ENCODE data around the gene ABAT. TPM values are rescaled to one million over a fixed set of nuclear protein-coding genes. Genes with fewer than 3 reads are reported as not detected.
A peak's percentile ranks its signal among the peaks of the same experiment; 100 is the strongest.

ABAT gene
- total and polyA plus RNA-seq, 10 of the 15 experiments (the other 5 are each of a cell fraction or from before 2014, with no cell fraction given), result 1.0 to 10.6 (median 1.9) TPM

GRCh38 chr16:8822403-8822802 is 148.0 kb downstream of the ABAT start:
- H3K27ac ChIP-seq (ENCODE audit: control insufficient read depth, insufficient read depth), result no peak overlapping the region
- in situ Hi-C loops (cut with MboI) (no loop called here), intact Hi-C loops (cut with micrococcal nuclease; ENCODE audit: unreplicated experiment) (no loop called here)
- ATAC-seq (no peak), DNase-seq (ENCODE audit: low read depth, low spot score) (no peak), FAIRE-seq (no peak)
- no peak overlapping the region for H3K4me2 ChIP-seq (ENCODE audit: control insufficient read depth, insufficient read depth)
- no peak overlapping the region for H3K4me3 ChIP-seq
- POLR2A ChIA-PET, result no interaction called here
- CTCF ChIA-PET, result interaction anchor here (1.3 to 2.3 kb wide), 2 partner anchors 52 to 58 kb away, joined by 3 to 11 read pairs; no protein-coding TSS in a partner anchor
- H3K27me3 ChIP-seq (replicated peaks in 1 of 2; ENCODE audit: control insufficient read depth in 2 of 2, insufficient read depth in 2 of 2, low read length in 1 of 2), result no peaks in the 10 kb centered on the region
- no peaks in the 10 kb centered on the region; the same call in 1 of the 2 replicates for H3K79me2 ChIP-seq (ENCODE audit: control insufficient read depth, insufficient read depth, low read length)
- peaks cover 10 to 34% of the 10 kb centered on the region in 2 experiments for H3K36me3 ChIP-seq (ENCODE audit: control insufficient read depth in 2 of 2, insufficient read depth in 2 of 2, low read length in 1 of 2)
- SMC1A ChIA-PET (ENCODE audit: uncharacterized antibody, unreplicated experiment), result interaction anchor here (1.2 to 1.9 kb wide), 2 partner anchors 21 to 38 kb away, joined by 3 to 6 read pairs; no protein-coding TSS in a partner anchor
- no peak overlapping the region for H2AFZ ChIP-seq (ENCODE audit: control insufficient read depth, low read depth, low read length)
- H3K9ac ChIP-seq (ENCODE audit: control insufficient read depth, insufficient read depth, low read length), result no peak overlapping the region
- no TSS peak for BruUV-seq (replicated peaks)
- H3K9me3 ChIP-seq (replicated peaks; ENCODE audit: control insufficient read depth, insufficient read depth, low read length), result no peaks in the 10 kb centered on the region
- peaks cover 10% of the 10 kb centered on the region for H3K4me1 ChIP-seq (ENCODE audit: control insufficient read depth, insufficient read depth, low read length)
- RAD21 ChIA-PET (ENCODE audit: unreplicated experiment), result interaction anchor here (1.1 kb wide), 1 partner anchor 57 kb away, joined by 3 read pairs; no protein-coding TSS in a partner anchor
- 98% methylated on average over 3 of the region's 3 CpGs for WGBS (ENCODE audit: insufficient coverage, insufficient replicate concordance, low lambda C conversion rate, missing lambda C conversion rate)
- peaks cover 3% of the 10 kb centered on the region; the same call in 1 of the 2 replicates for H4K20me1 ChIP-seq (ENCODE audit: control insufficient read depth, insufficient read depth)
- TF ChIP-seq USF1 (IDR thresholded peaks at IDR 0.05; ENCODE audit: borderline replicate concordance, extremely low read length, insufficient read depth, low read depth, low read length) (no peak), BCL11A (IDR thresholded peaks at IDR 0.05; ENCODE audit: low read depth, low read length) (no peak), ZNF687 (IDR thresholded peaks at IDR 0.05) (peak; percentile 25; the same call in 1 of the 2 replicates), CHD1 (IDR thresholded peaks at IDR 0.05; ENCODE audit: low read depth, low read length) (no peak), ZNF592 (IDR thresholded peaks at IDR 0.05) (peak; percentile 70; the same call in 1 of the 2 replicates), SPI1 (IDR thresholded peaks at IDR 0.05; ENCODE audit: borderline replicate concordance, insufficient read depth, low read depth, low read length) (peak; percentile 50; the same call in 1 of the 2 replicates), ZNF622 (IDR thresholded peaks at IDR 0.05) (no peak), ZNF274 (IDR thresholded peaks at IDR 0.05; ENCODE audit: insufficient read depth, insufficient read length) (no peak), IKZF1 (conservative IDR thresholded peaks at IDR 0.05) (peak; percentile 31; the same call in 1 of the 2 replicates), IKZF2 (IDR thresholded peaks at IDR 0.05) (peak in 1 of 2 experiments; percentile 16; a peak in 1 of 4 replicates)

Data from GM12878 (cell line).